Fibroblast of pulmonary artery (primary cell): Measurements from ENCODE around the gene MUC15.

Experiments used
- DNase-seq: peaks from one replicate; pipeline ENCODE4 v3.0.0-alpha.2; 2010; ENCODE audit warnings: low read depth
- H3K4me3 ChIP-seq: replicated peaks from 2 replicates; pipeline ENCODE4 v1.5.1; 2011; ENCODE audit warnings: low read depth, mild to moderate bottlenecking, control low read depth, low read length, moderate library complexity
- TF ChIP-seq, protein P1 (sequence below): IDR thresholded peaks from 2 replicates; pipeline ENCODE4 v1.5.1; 2011; ENCODE audit warnings: mild to moderate bottlenecking, control low read depth, low read length, inconsistent platforms; ENCODE audit errors: missing control alignments

MUC15 gene, protein sequence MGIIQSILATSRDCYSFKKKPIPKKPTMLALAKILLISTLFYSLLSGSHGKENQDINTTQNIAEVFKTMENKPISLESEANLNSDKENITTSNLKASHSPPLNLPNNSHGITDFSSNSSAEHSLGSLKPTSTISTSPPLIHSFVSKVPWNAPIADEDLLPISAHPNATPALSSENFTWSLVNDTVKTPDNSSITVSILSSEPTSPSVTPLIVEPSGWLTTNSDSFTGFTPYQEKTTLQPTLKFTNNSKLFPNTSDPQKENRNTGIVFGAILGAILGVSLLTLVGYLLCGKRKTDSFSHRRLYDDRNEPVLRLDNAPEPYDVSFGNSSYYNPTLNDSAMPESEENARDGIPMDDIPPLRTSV

DNA sequence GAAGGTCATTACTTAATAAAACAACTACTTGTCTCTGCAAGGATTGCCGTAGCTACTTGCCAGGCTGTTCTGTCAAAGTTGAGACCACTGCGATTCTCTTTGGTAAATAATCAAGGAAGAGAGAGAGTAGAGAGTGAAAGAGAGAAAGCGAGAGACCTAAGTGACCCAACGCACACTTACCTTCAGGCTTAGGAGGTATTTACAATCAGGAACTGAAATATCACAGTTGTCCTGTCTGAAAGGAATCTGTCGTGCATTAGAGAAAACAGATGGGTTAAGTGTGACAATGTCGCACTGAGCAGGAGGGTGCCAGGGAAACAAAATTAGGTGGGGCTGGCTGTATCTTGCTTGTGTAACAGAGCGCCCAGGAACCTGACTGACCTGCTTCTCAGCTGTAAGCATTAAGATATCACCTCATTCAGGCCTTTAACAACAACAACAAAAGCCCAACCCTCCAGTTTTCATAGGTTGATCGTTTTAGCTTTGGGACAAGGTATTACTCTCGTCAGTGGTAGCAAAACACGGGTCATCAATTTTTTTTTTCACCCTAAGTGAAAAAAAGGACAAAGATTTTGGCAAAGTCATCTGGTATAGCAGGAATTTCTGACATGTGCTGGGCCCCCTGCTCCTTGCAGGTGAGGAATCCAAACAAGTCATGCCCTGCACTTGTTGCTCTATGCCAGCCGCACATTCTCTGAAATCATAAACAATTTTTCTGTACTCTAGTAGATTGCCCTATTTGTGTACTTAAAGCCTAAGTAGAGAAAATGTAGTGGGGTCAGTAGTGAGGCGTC is at the start of gene MUC15:
MUC15 (minus strand) TSS at position 403 of the 794 bp plus-strand sequence. CDS start 5,169 bp downstream, outside the sequence.
- no peak for DNase-seq
- TF ChIP-seq, protein P1, sequence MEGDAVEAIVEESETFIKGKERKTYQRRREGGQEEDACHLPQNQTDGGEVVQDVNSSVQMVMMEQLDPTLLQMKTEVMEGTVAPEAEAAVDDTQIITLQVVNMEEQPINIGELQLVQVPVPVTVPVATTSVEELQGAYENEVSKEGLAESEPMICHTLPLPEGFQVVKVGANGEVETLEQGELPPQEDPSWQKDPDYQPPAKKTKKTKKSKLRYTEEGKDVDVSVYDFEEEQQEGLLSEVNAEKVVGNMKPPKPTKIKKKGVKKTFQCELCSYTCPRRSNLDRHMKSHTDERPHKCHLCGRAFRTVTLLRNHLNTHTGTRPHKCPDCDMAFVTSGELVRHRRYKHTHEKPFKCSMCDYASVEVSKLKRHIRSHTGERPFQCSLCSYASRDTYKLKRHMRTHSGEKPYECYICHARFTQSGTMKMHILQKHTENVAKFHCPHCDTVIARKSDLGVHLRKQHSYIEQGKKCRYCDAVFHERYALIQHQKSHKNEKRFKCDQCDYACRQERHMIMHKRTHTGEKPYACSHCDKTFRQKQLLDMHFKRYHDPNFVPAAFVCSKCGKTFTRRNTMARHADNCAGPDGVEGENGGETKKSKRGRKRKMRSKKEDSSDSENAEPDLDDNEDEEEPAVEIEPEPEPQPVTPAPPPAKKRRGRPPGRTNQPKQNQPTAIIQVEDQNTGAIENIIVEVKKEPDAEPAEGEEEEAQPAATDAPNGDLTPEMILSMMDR = no peak
- no peak within 1 kb of the TSS for H3K4me3 ChIP-seq

DNA sequence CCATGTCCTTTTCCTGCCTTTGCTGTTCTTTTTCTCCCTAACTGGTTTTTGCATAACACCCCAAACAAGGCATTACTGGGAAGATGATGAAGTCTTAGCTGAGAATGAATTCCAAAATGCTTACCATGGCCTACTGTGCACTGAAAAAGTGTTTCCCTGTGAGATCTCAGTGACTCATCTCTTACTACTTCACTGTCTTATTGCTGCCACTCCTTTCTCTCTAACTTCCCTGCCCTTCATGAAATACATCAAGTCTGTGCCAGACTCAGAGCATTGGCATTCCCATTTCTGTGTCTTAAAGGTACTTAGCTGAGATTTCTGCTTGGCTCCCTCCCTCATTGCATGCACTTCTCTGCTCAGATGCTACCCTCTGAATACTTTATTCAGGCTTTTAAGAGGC is 49.1 kb upstream of the MUC15 start:
- no peak overlapping the region for H3K4me3 ChIP-seq
- TF ChIP-seq, protein P1 = no peak
- DNase-seq = peak; percentile 50

DNA sequence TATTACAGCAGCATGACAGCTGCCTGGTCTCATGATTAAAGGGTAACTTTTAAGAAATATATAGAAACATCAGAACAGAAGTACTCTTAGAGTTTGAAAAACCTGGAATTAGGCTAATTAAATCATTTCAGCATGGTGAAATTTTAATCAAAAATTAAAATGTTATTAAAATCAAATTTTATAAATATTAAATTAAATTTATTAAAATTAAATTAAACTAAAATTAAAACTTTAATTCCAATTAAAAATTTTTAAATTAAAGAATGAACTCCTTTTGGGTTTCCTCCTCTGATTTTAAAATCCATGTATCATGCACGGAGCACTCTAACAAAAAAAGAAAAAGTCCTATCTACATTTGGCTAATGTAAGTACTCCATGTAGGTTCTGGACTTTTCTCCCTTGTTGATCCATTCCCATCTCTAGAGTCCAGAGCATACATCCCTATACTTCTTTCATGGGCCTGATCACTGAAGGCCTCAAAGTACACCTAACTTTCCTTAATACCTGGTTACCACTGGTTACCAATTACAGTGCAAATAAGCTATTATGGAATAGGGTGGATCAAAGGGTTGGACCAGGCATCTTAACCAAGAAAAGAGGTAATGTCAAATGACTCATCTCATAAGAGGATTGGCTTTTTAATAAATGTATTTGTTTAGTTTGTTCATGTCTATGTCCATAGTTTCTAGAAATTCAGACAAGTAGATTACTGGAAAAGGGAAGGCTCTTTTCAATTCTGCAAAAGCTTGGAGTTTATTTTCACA is 48.4 kb upstream of the MUC15 start:
- TF ChIP-seq, protein P1 = no peak
- H3K4me3 ChIP-seq = no peak overlapping the region
- no peak for DNase-seq

DNA sequence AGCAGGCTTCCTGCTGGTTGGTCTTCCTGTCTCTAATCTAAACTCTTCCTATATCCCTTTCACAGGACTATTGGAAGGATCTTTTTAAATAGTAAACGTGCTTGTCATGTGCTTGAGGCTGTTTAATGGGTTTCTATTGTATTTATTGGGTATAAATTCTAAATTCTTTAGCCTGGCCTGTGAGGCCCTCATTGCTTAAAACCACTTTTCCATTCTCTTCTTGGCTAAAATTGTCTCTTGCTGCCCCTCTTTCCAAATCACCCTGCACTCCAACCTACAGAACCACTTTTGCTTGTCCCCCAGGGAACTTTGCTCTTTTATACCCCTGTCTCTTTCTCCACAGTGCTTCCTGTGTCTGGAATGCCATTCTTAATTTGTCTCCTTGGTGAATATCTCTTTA is 46.4 kb upstream of the MUC15 start:
- TF ChIP-seq, protein P1 = no peak
- H3K4me3 ChIP-seq = no peak overlapping the region
- DNase-seq = no peak

DNA sequence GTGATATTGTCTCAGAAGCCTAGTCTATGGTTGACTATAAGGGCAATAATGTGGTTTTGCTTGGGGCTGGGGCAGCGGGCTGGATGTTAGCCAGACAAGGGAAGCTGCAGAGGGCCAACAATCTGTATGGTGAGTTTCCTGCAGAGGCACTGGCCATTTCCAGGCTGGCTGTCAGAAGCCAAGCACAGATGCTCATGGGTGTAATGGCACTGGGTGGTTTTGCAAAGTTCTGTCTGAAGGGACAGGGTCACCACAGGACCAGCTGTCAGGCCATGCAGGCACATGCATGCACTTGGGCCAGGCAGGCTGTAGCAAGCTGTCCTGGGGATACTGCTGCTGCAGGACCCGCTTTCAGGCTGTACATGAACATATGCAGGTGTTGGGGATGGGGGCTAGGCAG is 41.7 kb upstream of the MUC15 start:
- DNase-seq = no peak
- TF ChIP-seq, protein P1 = no peak
- no peak overlapping the region for H3K4me3 ChIP-seq

DNA sequence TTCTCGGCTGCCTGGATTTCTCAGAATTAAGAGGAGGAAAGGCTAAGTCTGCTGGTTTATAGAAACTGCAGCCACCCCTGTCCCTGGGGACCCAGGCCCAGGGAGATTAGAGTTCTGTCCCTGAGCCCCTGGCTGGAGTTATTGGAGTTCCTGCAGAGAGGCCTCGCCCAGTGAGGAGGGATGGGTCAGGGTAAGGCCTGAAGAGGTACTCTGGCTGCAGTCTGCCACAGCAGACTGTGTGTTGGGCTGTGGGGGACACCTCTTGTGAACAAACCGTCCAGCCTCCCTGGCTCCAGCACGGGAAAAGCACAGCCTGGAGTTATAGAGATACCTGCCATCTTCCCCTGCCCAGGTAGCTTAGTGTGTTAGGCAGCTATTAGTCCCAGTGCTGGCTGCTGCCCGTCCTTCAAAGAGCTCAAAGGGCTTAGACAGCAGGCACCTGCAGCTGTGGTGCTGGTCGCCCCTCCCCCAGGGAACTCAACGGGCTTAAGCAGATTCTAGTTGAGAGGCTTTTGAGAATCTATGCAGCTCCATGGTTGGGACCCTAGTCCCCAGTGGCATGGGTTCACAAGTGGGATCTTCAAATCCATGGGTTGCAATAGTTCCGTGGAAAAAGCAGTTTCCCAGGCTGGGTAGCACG is 36.6 kb upstream of the MUC15 start:
- H3K4me3 ChIP-seq = no peak overlapping the region
- DNase-seq = no peak
- TF ChIP-seq, protein P1 = no peak
